Neural cell (in vitro differentiated cells): ENCODE data around the gene TRPV2. TPM values are rescaled to one million over a fixed set of nuclear protein-coding genes. Genes with fewer than 3 reads are reported as not detected.

Experiments used
- H2AFZ ChIP-seq: fragments of 200-600, 300-800 bp; sonication (generic), shearing (Covaris generic); 2 replicates; pipeline ENCODE4 v1.6.0; 2014; ENCODE audit warnings: low read depth, mild to moderate bottlenecking, antibody characterized with exemption, low read length, moderate library complexity
- H3F3A ChIP-seq: fragments of 200-600 bp; shearing (Covaris generic); 2 replicates; pipeline ENCODE4 v1.6.1; 2016; ENCODE audit warnings: mild to moderate bottlenecking, moderate library complexity, mixed read lengths, antibody characterized with exemption, low read length; ENCODE audit not compliant: insufficient read depth, poor library complexity, severe bottlenecking
- H3K27ac ChIP-seq: fragments of 200-600, 300-800 bp; sonication (generic), shearing (Covaris generic); 2 replicates; pipeline ENCODE4 v1.5.1; 2014; ENCODE audit warnings: mild to moderate bottlenecking, low read length, moderate library complexity
- H3K27me3 ChIP-seq: fragments of 300-800, 200-600 bp; sonication (generic), shearing (Covaris generic); 2 replicates; pipeline ENCODE4 v1.6.0; 2014; ENCODE audit warnings: mild to moderate bottlenecking, low read depth, low read length, moderate library complexity; ENCODE audit not compliant: insufficient read depth
- H3K36me3 ChIP-seq: fragments of 300-800, 200-600 bp; sonication (generic), shearing (Covaris generic); 2 replicates; pipeline ENCODE4 v1.5.1; 2014; ENCODE audit warnings: mild to moderate bottlenecking, antibody characterized with exemption, low read length, moderate library complexity; ENCODE audit not compliant: insufficient read depth
- H3K4me2 ChIP-seq: fragments of 300-800, 200-600 bp; sonication (generic), shearing (Covaris generic); 2 replicates; pipeline ENCODE4 v1.6.0; 2014; ENCODE audit warnings: mild to moderate bottlenecking, low read length
- H3K4me3 ChIP-seq: fragments of 300-800, 200-600 bp; sonication (generic), shearing (Covaris generic); 2 replicates; pipeline ENCODE4 v1.5.1; 2014; ENCODE audit warnings: mild to moderate bottlenecking, low read length, moderate library complexity
- H3K79me2 ChIP-seq: fragments of 200-600 bp; shearing (Covaris generic); replicated peaks from 2 replicates; pipeline ENCODE4 v1.6.0; 2014; ENCODE audit warnings: mild to moderate bottlenecking, low read length, moderate library complexity; ENCODE audit not compliant: insufficient read depth
- H3K9ac ChIP-seq: fragments of 300-800, 200-600 bp; sonication (generic), shearing (Covaris generic); 2 replicates; pipeline ENCODE4 v1.6.1; 2016; ENCODE audit warnings: mild to moderate bottlenecking, low read length, mixed read lengths
- H3K9me2 ChIP-seq: fragments of 200-600 bp; shearing (Covaris generic); 2 replicates; pipeline ENCODE4 v1.6.1; 2016; ENCODE audit warnings: mild to moderate bottlenecking, low read length, mixed read lengths; ENCODE audit not compliant: insufficient read depth
- H3K9me3 ChIP-seq: fragments of 200-600, 300-800 bp; sonication (generic), shearing (Covaris generic); 2 replicates; pipeline ENCODE4 v1.6.1; 2016; ENCODE audit warnings: mild to moderate bottlenecking, mixed run types, low read length, moderate library complexity, mixed read lengths
- H4K20me1 ChIP-seq: fragments of 200-600 bp; shearing (Covaris generic); 2 replicates; pipeline ENCODE4 v1.6.1; 2016; ENCODE audit warnings: mild to moderate bottlenecking, mixed run types; ENCODE audit not compliant: insufficient read depth
- CTCF ChIP-seq: fragments of 450-650 bp; IDR thresholded peaks from 2 replicates; pipeline ENCODE4 v1.5.1; 2014; ENCODE audit warnings: antibody characterized with exemption, mild to moderate bottlenecking, moderate library complexity; ENCODE audit not compliant: poor library complexity, severe bottlenecking
- MXI1 ChIP-seq: fragments of 450-650 bp; conservative IDR thresholded peaks from 2 replicates; pipeline ENCODE4 v1.6.1; 2014; ENCODE audit warnings: antibody characterized with exemption, mild to moderate bottlenecking; ENCODE audit not compliant: poor library complexity, severe bottlenecking
- POLR2AphosphoS5 ChIP-seq: IDR thresholded peaks from 2 replicates; pipeline ENCODE4 v1.6.1; 2012
- RAD21 ChIP-seq: fragments of 450-650 bp; conservative IDR thresholded peaks from 2 replicates; pipeline ENCODE4 v1.6.1; 2014; ENCODE audit warnings: antibody characterized with exemption, mild to moderate bottlenecking, moderate library complexity
- REST ChIP-seq: IDR thresholded peaks from 2 replicates; pipeline ENCODE4 v1.6.1; 2012; ENCODE audit warnings: borderline replicate concordance
- SMC3 ChIP-seq: fragments of 450-650 bp; conservative IDR thresholded peaks from 2 replicates; pipeline ENCODE4 v1.6.1; 2014; ENCODE audit warnings: antibody characterized with exemption, mild to moderate bottlenecking, moderate library complexity; ENCODE audit not compliant: poor library complexity
- polyA plus RNA-seq: library from polyadenylated mRNA; depleted of rRNA; stranded (reverse); fragments of >200 nt; gene quantifications from 2 replicates; pipeline ENCODE4 v1.2.3, GENCODE V29; 2014

TRPV2 gene
- polyA plus RNA-seq, 1 donor from 2014 or later = not detected

- Histone ChIP-seq H3K4me2 (no peak overlapping the region), H3K4me3 (no peak overlapping the region), H3K9ac (no peak overlapping the region), H3K36me3 (peaks cover 7% of the 10 kb centered on the region), H4K20me1 (no peaks in the 10 kb centered on the region), H3F3A (no peaks in the 10 kb centered on the region), H2AFZ (no peak overlapping the region), H3K27ac (no peak overlapping the region), H3K79me2 (peaks cover 29% of the 10 kb centered on the region), H3K9me3 (no peaks in the 10 kb centered on the region), H3K27me3 (no peaks in the 10 kb centered on the region), H3K9me2 (no peaks in the 10 kb centered on the region)
- TF ChIP-seq REST (no peak), MXI1 (no peak), CTCF (no peak), SMC3 (no peak), RAD21 (no peak)
Observed at GRCh38 chr17:16442141-16442540, 26.8 kb downstream of the TRPV2 start.

- Histone ChIP-seq H4K20me1 (no peaks in the 10 kb centered on the region), H3F3A (no peaks in the 10 kb centered on the region), H3K36me3 (peaks cover 7% of the 10 kb centered on the region), H3K9me3 (no peaks in the 10 kb centered on the region), H3K27me3 (no peaks in the 10 kb centered on the region), H3K4me3 (no peak overlapping the region), H2AFZ (no peak overlapping the region), H3K79me2 (peaks cover 29% of the 10 kb centered on the region), H3K4me2 (no peak overlapping the region), H3K9ac (no peak overlapping the region), H3K27ac (no peak overlapping the region), H3K9me2 (no peaks in the 10 kb centered on the region)
- TF ChIP-seq POLR2AphosphoS5 (no peak), REST (no peak)
Observed at GRCh38 chr17:16442594-16443510, 27.5 kb downstream of the TRPV2 start.
